HL-60 (cell line): ENCODE data around the gene PNRC2.

Source experiments
- DNase-seq, 2 experiments: peaks; one replicate each; pipeline ENCODE4 v3.0.0-alpha.2; 2010 to 2020; ENCODE audit warnings: low read depth in 1 of 2, low spot score in 1 of 2
- H3K27ac ChIP-seq: fragments of 250-450 bp; sonication (Bioruptor Pico); replicated peaks from 2 replicates; pipeline ENCODE4 v1.5.1; 2020; ENCODE audit warnings: mild to moderate bottlenecking, moderate library complexity
- H3K27me3 ChIP-seq: fragments of 250-450 bp; sonication (Bioruptor Pico); 2 replicates; pipeline ENCODE4 v1.5.1; 2021; ENCODE audit warnings: mild to moderate bottlenecking, moderate library complexity; ENCODE audit not compliant: insufficient read depth, poor library complexity, severe bottlenecking
- H3K4me3 ChIP-seq: replicated peaks from 2 replicates; pipeline ENCODE4 v1.5.1; 2011; ENCODE audit warnings: mild to moderate bottlenecking, control low read depth, low read length; ENCODE audit not compliant: insufficient read depth
- GABPA ChIP-seq: IDR thresholded peaks from 2 replicates; pipeline ENCODE4 v1.6.1; 2012; ENCODE audit warnings: low read depth
- POLR2AphosphoS5 ChIP-seq: IDR thresholded peaks from 2 replicates; pipeline ENCODE4 v1.6.1; 2012; ENCODE audit warnings: low read depth
- SPI1 ChIP-seq: IDR thresholded peaks from 2 replicates; pipeline ENCODE4 v1.6.1; 2012; ENCODE audit warnings: low read depth, mild to moderate bottlenecking, borderline replicate concordance
- TF ChIP-seq, protein P1 (sequence below): IDR thresholded peaks from 2 replicates; pipeline ENCODE4 v1.6.1; 2012; ENCODE audit warnings: low read depth; ENCODE audit not compliant: insufficient replicate concordance
- TF ChIP-seq, protein P2 (sequence below): IDR thresholded peaks from one replicate; pipeline ENCODE4 v1.5.1; 2011; ENCODE audit warnings: low read length, control low read depth, inconsistent platforms; ENCODE audit not compliant: insufficient read depth

PNRC2 gene

DNA sequence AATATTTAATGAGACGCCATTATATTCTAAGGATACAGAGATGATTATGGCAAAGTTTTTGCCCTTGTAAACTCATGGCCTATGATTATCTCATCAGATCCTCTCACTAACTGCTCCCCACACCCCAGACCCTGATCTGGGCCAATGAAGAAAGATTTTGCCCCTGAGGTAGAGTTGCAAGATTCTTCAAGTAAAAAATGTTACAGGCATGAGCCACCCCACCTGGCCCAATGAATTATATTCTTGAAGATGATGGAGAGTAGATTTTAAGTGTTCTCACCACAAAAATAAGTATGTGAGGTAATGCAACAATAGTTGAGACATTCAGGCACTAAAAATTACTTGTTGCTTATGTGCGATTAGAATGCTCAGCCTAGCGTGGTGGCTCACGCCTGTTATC, 44.7 kb upstream of the PNRC2 start:
- DNase-seq, result no peak
- TF ChIP-seq, protein P1, sequence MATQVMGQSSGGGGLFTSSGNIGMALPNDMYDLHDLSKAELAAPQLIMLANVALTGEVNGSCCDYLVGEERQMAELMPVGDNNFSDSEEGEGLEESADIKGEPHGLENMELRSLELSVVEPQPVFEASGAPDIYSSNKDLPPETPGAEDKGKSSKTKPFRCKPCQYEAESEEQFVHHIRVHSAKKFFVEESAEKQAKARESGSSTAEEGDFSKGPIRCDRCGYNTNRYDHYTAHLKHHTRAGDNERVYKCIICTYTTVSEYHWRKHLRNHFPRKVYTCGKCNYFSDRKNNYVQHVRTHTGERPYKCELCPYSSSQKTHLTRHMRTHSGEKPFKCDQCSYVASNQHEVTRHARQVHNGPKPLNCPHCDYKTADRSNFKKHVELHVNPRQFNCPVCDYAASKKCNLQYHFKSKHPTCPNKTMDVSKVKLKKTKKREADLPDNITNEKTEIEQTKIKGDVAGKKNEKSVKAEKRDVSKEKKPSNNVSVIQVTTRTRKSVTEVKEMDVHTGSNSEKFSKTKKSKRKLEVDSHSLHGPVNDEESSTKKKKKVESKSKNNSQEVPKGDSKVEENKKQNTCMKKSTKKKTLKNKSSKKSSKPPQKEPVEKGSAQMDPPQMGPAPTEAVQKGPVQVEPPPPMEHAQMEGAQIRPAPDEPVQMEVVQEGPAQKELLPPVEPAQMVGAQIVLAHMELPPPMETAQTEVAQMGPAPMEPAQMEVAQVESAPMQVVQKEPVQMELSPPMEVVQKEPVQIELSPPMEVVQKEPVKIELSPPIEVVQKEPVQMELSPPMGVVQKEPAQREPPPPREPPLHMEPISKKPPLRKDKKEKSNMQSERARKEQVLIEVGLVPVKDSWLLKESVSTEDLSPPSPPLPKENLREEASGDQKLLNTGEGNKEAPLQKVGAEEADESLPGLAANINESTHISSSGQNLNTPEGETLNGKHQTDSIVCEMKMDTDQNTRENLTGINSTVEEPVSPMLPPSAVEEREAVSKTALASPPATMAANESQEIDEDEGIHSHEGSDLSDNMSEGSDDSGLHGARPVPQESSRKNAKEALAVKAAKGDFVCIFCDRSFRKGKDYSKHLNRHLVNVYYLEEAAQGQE, result no peak
- no peak for TF ChIP-seq GABPA
- no peak for TF ChIP-seq SPI1
- TF ChIP-seq POLR2AphosphoS5, result no peak
- TF ChIP-seq, protein P2, sequence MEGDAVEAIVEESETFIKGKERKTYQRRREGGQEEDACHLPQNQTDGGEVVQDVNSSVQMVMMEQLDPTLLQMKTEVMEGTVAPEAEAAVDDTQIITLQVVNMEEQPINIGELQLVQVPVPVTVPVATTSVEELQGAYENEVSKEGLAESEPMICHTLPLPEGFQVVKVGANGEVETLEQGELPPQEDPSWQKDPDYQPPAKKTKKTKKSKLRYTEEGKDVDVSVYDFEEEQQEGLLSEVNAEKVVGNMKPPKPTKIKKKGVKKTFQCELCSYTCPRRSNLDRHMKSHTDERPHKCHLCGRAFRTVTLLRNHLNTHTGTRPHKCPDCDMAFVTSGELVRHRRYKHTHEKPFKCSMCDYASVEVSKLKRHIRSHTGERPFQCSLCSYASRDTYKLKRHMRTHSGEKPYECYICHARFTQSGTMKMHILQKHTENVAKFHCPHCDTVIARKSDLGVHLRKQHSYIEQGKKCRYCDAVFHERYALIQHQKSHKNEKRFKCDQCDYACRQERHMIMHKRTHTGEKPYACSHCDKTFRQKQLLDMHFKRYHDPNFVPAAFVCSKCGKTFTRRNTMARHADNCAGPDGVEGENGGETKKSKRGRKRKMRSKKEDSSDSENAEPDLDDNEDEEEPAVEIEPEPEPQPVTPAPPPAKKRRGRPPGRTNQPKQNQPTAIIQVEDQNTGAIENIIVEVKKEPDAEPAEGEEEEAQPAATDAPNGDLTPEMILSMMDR, result no peak
- Histone ChIP-seq H3K27ac (0 out of 2 replicates have a peak overlapping the region, but pooled peaks have one; percentile 83), H3K27me3 (no peaks in the 10 kb centered on the region), H3K4me3 (no peak overlapping the region)

DNA sequence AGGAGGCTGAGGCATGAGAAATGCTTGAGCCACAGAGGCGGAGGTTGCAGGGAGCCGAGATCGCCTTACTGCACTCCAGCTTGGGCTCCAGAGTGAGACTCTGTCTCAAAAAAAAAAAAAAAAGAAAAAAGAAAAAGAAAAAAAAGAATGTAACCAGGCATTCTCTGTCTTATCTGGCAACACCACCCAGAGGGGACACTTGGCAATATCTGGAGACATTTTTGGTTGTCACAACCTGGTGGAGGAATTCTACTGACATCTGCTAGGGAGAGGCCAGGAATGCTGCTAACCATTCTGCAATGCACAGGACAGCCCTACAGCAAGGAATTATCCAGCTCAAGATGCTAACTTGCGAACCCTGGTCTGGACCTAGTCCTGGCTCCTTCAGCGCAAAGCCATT, 44.2 kb upstream of the PNRC2 start:
- TF ChIP-seq, protein P1, result no peak
- no peak for TF ChIP-seq GABPA
- no peak for TF ChIP-seq POLR2AphosphoS5
- TF ChIP-seq, protein P2, result no peak
- no peak for TF ChIP-seq SPI1
- Histone ChIP-seq H3K27me3 (no peaks in the 10 kb centered on the region), H3K27ac (peak overlapping the region; percentile 71), H3K4me3 (no peak overlapping the region)
- no peak for DNase-seq

DNA sequence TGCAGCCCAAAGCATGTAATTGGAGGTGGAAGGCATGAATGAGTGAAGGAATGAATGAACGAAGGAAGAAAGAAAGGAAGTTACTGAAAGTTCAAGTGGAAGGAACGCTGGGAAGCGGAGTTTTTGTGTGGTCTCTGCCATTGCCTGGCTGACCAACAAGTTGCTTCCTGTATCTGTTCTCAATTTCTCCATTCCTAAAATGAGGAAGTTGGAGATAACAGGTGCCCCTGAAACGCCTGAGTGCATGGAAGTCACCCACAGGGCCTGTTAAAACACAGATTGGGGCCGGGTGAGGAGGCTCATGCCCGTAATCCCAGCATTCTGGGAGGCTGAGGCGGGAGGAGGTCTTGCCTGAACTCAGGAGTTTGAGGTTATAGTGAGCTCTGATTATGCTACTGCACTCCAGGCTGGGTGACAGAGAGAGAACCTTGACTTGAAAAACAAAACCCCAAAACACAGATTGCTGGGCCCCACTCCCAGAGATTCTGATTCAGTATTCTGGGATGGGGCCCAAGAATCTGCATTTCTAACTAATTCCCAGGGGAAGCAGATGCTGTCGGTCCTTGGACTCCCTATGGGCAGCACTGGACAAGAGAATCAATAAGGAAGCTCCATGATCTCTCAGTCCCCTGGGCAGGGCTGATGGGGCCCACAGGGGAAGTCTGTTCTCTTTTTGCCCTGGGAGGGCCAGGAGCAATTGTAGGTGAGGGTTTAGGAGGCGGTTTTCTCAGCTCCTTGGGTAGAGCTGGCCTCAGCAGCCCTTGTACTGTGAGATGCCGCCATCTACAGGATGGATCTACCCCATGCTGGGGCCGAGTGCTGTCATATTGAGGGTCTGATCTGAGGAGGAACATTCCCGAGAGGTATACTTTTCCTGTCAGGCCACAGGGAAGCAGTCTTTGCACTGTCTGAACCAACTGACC, 43.2 kb upstream of the PNRC2 start:
- TF ChIP-seq, protein P1, result no peak
- peak; percentile 56; the same call in 1 of the 2 replicates for TF ChIP-seq POLR2AphosphoS5
- TF ChIP-seq, protein P2, result peak; percentile 72
- peak; percentile 91 for TF ChIP-seq SPI1
- TF ChIP-seq GABPA, result no peak
- peak overlapping the region; percentile 71 for H3K27ac ChIP-seq
- H3K27me3 ChIP-seq, result no peaks in the 10 kb centered on the region
- DNase-seq, result peak; percentile 87 to 93
- H3K4me3 ChIP-seq, result no peak overlapping the region
